NCI-H1436 treated with DMSO at 0.1 percent for 48 hours (cell line): ENCODE results near the gene SLC6A7.

Experiments used
- DNase-seq: peaks from one replicate; lab custom pipeline; 2025; lab: John Stamatoyannopoulos, UW

SLC6A7 gene

DNA sequence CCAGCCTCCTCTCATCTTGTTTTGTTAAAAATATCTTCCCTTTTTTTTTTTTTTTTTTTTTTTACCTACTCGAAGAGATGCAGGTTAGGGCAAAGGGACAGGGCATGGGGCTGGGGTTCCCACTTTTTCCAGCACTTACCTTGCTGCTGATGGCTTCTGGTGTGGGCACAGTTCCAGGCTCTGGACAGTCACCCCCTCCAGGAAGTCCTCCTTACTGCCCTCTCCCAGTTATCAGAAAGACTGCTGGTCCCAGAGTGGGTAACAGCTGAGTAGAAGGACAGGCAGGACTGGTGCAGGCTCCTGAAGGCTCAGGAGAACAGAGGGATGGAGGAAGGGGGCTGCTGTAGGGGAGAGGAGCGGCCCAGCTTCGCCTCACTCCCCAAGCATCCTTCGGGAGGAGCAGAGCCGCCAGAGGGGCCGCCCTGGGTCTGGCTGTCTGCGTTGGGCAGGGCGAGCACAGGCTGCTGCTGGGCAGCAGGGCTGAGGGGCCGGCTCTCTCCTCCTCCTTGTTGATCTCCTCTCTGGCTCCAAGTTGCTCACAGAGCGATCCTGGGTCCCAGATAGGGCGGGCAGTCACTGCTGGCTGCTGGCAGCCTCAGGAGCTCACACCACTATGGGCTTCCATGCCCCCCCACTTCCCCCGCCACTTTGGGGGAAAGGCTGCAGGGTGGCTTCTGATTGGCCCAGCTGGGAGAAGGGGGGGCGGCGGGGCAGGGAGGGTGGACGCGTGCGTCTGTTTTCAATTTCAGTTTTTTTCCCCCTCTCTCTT is 34.4 kb upstream of the SLC6A7 start, which contains the start of gene PDGFRB:
Gene PDGFRB (minus strand): TSS at position 588 of the 769 bp plus-strand sequence. CDS start 18,798 bp downstream, outside the sequence.
- no peak for DNase-seq

DNA sequence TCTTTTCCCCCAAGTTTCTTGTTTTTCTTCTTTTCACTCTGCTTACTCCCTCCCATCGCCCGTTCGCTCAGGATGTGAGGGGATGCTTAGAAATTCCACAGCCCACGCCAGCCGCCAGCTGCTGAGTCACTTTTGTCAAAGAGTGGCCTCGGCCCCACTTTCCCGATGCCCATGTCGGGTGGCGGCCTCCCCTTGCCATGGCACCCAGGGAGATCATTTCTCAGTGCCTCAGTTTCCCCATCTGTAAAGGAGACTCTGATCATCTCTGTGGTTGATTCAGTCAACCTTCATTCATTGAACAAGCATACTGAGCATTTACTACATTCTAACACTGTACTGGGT is 33.9 kb upstream of the SLC6A7 start:
- no peak for DNase-seq

DNA sequence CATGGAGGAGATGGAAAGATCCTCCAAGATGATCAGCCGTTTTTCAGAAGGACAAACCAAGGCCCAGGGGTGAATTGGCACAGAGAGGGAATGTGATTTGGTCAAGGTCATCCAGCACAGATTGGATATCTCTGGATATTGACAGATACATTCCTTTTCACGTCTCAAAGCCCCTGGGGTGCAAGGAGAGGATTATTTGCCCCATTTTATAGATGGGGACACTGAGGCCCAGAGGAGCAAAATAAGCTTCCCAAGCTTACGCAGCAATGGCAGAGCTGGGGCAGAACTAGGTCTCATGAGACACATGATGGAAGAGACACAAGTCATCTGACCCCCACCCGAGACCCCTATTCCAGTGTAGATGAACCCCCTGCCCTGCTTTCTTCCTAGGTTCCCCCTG is 33.3 kb upstream of the SLC6A7 start:
- DNase-seq = no peak

DNA sequence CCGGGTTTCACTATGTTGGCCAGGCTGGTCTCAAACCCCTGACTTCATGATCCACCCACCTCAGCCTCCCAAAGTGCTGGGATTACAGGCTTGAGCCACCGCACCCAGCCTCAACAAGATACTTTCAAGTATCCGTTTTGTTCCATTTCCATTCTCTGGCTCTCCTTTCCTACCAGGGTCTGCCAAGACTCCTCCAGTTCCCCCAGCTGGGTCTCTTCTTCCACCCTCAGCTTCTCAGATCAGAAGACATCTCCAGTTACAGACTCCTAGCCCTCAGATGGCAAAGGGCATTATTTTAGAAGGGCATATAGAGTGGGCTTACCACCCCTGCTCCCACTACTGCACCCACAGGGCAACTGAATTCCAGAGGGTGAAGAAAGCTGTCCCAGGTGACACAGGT is 32.7 kb upstream of the SLC6A7 start:
- DNase-seq = no peak

DNA sequence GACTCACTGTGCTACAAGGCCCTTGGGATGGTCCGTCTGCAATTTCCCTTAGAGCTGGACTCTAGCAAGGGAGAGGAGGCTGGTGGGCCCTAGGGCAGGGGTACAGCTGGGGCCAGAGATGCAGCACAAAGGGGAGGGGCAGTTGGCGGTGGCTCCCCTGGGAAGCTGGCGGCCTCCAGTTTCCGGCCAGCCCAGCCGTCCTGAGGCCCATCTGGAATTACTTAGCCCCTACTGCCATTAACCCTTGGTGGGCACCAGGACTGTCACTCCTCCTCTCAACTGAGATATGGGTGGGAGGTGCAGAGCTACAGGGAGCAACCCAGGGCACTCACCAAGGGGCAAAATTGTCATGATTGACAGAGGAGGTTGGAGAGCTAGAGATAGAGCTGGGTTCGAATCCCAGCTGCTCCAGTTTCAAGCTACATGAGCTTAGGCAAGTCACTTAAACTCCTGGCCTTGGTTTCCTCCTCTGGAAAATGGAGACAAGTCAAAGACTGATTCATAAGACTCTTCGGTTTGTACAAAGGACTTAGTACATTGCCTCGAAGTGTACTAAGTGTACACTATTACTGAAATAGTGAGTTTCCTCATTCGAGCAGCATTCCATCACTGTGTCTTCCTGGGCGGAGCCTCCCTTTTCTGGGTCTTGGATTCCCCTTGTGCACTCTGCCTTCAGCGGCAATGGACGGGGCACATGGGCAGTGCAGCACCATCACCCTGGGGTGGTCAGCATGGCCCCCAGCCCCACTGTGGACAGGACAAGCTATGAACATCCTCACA is 31.5 kb upstream of the SLC6A7 start:
- no peak for DNase-seq

DNA sequence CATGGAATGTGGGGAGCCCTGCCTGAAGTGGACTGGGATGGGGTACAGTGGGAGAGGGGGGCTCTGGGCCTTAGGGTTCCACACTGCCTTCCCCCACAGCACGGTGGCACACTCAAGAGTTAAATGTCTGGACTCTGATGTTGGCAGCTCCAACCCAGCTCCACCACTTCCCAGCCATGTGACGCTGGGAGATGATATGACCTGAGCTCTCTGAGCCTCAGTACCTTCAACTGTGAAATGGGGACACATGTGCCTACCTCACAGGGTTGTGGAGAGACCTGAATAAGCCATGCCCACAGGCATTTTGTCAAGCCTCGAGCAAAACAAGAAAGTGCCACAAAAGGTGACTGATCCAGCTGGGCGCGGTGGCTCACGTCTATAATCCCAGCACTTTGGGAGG is 30.8 kb upstream of the SLC6A7 start:
- no peak for DNase-seq

DNA sequence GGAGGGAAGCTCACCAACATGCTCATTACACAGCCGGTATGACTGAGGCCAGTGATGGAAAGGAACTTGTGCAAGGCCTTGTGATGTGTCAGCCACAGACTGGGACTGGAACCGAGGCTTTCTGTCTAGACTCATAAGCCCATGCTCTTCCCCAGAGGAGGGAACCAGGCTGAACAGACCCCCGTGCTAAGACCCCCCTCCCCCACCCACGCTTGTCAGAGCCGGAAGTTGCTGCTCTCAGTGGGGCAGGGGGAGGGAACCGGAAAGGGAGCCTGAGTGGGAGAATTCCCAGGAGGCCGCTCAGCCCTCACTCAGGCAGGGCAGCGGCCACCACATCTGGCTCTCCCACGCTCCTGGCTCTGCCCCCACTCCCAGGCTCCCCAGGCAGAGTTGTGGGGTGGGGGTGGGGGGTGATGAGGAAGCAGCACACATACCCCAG is 30.1 kb upstream of the SLC6A7 start:
- DNase-seq = no peak

DNA sequence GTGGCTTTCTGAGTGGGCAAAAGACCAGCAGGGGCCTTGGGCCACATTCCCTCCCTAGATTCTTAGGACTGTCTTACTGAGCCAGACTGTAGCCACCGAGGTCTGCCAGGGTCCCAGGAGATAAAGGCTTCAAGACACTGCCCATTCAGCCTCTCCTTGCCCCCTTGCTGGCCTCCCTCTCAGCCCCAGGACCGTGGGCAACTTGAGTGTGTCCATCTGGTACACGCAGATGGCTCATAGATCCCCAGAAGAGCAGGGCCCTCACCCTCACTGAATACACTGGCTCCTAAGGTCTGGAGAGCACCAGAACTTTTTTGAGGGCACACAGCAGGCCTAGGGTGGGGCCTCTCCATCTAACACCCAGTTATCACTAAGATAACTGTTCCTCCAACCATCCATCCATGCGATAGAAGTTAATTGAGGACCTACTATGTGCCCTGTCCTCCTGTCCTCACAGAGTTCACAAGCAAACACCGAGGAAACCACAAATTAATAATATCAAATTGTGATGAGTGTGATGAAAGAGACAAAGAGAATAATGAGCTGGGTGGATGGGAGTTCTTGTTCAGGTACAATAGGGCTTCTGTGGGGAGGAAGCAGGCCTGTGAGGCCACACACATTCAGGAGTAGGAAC is 29.3 kb upstream of the SLC6A7 start:
- no peak for DNase-seq

DNA sequence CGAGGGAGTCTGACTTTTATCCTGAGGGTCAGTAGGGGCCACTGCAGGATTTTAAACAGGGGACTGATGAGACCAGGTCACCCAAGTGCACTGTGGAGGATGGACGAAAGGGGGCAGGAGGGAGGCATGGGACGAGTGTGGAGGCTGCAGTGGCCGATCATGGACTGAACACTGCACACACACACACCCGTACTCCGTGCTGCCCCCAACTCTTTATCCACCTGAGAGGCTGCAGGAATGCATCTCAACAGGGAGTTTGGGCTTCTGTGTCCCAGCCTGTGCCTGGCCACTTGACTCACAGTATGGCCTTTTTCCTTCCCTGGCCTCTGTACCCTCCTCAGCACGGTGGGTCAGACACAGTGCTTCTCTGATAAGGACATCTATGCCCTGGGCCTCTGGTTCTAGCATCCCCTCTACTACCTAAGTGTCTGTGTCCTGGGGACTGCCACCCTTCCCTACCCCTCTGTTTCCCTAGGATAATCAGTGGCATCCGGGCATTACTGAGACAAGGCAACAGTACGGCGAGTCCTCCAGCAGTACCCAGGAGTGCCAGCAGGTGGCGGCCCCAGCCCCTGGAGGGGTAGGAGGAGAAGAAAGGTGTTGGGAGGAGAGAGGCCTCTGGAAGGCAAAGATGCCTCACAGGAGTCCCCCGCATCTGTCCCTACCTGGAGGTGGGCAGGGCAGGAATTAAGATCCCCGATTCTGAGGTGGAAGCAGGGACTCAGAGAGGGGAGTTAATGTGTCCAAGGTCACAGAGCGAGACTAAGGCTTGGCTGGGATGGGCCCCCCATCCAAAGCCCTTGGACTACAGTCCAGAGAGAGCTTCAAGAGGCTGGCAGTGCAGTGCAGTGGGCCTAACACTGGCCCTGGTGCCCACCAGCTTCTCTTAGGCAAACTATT is 28.4 kb upstream of the SLC6A7 start:
- DNase-seq = no peak

DNA sequence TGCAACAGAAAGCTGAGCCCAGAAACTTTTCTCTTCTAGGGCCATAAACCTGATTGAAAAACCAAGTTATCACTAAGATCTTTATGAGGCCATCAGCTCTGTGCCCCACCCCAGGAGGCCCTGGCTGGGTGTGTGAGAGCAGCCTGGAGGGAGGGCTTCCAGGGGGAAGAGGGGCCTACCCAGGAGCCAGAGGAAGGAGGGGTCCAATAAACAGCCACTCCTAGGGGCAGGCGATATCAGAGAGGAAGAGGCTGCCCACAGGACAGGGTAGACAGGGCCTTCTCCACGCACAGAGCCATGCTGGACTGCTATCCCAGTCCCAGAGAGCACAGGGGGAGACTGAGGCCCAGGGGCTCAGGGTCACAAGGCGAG is 27.7 kb upstream of the SLC6A7 start:
- no peak for DNase-seq

DNA sequence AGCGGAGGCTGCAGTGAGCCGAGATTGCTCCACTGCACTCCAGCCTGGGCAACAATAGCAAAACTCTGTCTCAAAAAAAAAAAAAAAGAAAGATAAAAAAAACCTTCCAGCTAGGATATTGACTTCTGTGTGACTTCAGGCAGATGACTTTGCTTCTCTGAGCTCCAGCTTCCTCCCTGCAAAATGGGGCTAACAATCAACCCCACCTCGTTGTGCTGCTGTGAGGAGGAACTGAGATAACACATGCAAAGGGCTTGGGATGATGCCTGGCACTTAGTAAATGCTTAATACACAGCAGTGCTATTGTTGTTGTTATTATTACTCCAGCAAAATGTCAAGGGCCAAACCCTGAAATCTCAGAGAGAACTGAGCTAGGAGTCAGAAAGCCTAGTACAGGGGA is 26.8 kb upstream of the SLC6A7 start:
- no peak for DNase-seq

DNA sequence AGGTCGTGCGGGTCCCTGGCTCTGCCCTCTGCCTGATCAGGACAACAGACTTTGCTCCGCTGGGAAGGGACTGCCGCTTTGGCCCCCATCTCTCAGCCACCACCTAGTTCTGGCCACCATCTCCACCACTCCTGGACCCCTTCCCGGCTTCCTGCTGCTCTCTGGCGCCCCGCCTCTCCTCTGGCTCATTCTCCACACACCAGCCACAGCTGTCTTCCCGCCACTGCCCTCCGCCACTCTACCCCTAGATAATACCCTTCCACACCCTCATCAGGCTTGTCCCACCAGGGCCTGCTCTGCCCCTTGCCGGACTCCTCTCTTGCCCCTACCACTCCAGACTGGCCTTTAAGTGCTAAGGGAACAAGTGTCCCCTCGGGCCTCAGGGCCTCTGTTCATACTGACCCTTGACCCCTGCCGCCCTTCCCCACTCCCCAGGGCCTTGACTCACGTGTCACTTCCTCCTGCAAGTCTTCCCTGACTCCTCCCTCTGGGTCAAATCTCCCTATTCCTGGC is 26.3 kb upstream of the SLC6A7 start:
- DNase-seq = no peak

DNA sequence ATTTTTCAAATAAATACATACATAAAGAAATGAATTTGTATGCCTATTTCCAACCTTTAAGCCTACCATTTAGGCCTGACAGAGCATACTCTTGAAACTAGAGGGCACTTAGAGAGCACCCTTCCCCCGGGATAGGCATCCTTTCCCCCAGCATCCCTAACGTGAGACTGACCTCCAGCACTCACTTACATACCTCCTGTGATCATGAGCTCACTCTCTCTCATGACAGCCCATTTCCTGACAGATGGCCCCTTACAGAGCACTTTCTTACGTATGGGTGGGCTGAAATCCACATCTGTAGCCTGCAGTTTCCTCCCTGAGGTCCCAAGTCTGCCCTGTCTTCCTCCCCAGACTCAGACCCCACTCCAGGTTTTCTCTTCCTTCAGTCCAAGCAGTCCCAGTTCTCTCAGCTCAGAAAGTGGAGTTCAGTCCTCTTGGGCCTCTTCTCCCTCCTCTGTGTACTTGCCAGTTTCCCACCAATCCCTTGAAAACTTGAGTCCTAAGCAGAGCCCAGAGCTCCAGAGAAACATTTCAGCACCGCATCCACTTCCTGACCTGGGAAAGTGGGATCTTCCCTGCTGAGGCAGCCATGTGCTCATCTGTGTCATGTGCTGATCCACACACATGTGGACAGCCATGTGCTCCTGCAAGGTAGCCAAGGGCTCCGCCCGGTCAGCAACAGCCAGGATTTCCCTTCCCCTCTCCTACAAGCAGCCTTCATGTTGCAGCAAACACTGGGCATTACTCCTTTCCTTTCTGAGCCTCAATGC is 25.5 kb upstream of the SLC6A7 start:
- no peak for DNase-seq

DNA sequence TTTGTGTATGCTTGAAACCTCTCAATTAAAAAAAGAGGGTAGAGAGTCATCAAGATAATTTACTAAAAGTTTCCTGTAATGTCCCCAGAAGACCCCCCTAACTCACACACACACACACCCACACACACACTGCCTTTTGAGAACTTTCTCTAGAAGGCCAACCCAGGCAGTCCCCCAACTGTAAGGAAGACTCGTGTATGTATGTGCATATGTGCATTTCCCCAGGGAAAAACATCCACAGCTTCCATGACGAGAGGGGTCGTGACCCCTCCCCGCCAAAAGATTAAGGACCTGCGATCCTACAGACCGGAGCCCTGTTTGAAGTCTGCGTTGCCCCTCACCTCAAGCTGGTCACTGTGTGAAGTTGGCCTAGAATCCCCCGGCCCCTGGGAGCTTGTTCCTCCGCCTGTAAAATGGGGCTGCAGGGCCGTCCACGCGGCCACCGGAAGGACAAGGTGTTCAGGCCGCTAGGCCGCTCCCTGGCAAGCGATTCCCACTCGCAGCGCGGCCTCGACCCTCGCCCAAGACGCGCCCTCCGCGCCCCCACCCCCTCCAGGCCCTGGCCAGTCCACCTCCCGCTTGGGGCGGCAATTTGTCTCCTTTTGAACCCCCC is 23.7 kb upstream of the SLC6A7 start:
- no peak for DNase-seq

DNA sequence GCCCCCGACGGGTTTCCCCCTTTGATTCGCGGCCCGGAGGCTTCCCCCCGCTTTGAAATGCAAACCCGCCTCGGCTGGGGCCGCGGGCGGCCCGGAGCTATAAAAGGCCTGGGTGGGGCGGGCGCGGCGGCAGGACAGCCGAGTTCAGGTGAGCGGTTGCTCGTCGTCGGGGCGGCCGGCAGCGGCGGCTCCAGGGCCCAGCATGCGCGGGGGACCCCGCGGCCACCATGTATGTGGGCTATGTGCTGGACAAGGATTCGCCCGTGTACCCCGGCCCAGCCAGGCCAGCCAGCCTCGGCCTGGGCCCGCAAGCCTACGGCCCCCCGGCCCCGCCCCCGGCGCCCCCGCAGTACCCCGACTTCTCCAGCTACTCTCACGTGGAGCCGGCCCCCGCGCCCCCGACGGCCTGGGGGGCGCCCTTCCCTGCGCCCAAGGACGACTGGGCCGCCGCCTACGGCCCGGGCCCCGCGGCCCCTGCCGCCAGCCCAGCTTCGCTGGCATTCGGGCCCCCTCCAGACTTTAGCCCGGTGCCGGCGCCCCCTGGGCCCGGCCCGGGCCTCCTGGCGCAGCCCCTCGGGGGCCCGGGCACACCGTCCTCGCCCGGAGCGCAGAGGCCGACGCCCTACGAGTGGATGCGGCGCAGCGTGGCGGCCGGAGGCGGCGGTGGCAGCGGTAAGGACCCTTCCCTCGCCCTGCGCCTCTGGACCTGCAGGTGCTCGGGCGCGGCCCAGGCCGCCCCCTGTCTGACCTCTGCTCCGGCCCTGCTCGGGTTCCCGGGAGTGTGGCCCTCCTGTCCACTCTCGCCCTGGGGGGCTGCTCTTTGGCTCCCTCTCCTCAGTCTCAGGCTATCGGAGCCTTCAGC is 23.0 kb upstream of the SLC6A7 start, which contains the start of gene CDX1:
Gene CDX1 (plus strand): TSS at position 129 of the 862 bp plus-strand sequence. CDS start 99 bp downstream, at position 228.
- no peak for DNase-seq

DNA sequence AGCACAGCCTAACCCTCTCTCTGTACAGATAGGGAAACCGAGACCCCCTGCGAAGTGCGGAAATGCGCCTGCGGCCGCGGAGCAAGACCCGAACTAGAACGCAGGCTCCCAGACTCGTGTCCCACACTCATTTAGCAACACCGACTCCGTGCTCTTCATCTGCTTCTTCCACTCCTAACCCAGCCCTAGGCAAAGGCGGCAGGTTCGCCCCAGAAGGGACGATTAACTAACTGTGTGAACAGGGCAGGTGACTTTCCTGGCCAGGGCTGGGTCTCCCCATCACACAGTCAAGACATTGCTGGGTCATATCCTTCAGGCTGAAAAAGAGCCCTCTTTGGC is 22.4 kb upstream of the SLC6A7 start:
- DNase-seq = no peak

DNA sequence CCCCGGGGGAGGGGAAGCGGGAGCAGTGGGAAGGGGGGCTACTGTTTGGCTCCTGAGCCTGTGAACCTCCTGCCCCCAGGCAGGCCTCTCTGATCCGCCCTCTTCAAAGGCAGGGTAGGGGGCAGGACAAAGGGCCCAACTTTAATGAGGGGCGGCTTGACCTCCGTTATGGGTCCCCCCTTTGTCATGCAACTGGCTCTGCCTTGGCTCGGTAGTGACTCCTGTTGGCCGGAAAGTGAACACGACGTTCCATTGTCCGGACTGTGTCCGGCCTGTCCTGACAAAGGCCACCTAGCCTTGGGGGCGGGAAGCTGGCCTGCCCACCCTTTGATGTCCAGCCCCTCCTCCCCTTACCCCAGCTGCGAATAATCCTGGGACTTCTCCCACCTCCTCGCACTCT is 22.0 kb upstream of the SLC6A7 start:
- DNase-seq = no peak

DNA sequence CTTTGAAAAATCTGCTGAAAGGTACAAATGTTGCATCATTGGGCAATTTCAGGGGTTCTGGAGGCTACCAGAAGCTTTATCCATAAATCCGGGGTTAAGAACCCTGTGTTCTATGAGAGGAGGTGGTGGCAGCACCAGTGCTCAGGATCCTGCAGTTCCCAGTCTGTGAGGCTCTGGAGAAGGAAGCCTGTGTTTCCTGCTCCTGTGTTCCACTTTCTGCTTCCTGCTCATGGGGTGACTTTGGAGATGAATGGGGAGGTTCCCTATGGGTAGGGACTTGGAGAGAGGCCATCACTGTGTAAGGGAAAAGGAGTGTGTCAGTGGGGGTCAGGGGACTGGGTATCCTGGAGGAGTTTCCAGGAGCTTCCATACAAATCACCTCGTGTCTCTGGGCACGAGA is 21.0 kb upstream of the SLC6A7 start:
- DNase-seq = no peak

DNA sequence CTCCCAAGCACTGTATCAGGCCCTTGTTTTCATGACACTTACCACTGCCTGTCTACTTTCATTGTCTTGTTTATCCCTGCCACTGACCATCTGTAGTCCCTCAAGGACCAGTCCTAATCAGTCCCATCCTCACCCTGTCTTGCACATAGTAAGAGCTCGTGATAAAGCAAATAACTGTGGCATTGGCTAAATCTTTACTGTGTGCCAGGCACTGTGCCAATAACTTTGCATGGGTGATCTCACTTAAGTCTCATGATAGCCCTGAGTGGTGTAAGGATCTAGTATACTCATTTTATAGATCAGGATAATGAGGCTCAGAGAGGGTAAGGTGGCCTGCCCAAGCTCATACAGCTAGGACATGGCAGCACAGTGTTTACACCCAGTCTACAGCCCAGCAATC is 17.7 kb upstream of the SLC6A7 start:
- DNase-seq = no peak

DNA sequence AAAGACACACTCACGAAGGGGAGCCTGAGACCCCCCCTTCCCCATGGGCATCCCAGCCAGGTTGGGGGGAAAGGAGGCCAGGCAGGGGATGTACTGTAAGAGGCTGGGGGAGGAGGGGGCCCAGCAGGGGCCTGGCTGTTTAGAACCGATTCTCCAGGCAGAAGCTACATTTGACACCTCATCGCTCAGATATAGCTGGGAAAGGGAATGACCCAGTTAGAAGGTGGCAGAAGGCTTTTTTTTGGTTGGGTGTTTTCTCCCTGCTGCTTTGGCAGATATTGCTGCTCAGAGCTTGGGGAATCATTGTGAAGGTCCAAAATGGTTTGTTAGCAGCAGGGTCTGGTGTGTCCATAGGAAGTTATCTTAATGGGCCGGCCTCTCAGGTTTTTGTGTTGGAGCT is 17.3 kb upstream of the SLC6A7 start:
- no peak for DNase-seq
